ENCODE results near the gene TFIP11.

DNA sequence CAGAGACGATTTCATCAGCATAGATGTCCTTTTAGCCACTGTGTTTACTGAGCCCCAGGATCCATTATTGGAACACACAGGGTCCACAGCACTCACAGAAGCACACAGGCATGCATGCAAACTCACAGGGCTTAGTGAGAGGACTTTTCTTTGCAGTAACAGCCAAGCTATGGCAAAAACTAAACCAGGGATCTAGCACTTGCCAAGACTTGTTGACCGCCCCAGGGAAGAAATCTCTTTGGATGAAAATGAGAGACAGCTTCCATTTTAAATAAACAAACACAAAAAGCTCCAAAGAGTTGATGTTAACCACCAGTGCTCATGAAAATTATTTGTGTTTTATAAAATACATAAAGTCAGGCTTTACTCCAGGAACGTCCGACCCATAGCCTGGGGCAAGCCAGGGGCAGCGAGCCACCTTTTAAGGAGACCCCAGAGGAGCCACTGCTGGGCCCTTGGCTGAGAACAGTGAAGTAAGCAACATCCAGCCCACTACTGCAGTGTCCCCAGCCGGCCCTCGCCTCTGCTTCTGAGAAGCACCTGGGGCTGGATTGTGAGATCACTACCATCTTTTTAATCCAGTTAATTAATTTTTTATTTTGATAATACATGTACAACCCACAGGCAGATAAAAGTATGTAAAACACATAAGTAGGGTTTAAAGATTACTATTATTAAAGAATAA, 22.0 kb upstream of the TFIP11 start:
- TF ChIP-seq MYC (IDR thresholded peaks at IDR 0.05; ENCODE audit: low read depth, low read length) (no peak), CTCF (IDR thresholded peaks at IDR 0.05; ENCODE audit: low read depth, low read length) (no peak)

All from NB4 (cell line).